Upper lobe of left lung (tissue), 4 donors: ENCODE data around the gene PGLYRP1.
A peak's percentile ranks its signal among the peaks of the same experiment; 100 is the strongest.

ENCODE experiments used
- POLR2AphosphoS5 ChIP-seq, 2 donors: sonication (generic); formaldehyde crosslinking; IDR thresholded peaks; one replicate each; pipeline ENCODE4 v1.5.1; 2017; ENCODE audit warnings: antibody characterized with exemption in 2 of 2
- TF ChIP-seq, protein P1 (sequence below), 6 experiments: fragments of 450-650 bp in 4 of 6; fragments of 200-600 bp in 2 of 6; sonication (generic) in 2 of 6; IDR thresholded peaks; one replicate each; pipeline ENCODE4 v1.5.1; 2016 to 2019; ENCODE audit warnings: antibody characterized with exemption in 6 of 6

GRCh38 chr19:46009530-46010510, 13.0 kb downstream of the PGLYRP1 start:
- TF ChIP-seq, protein P1, sequence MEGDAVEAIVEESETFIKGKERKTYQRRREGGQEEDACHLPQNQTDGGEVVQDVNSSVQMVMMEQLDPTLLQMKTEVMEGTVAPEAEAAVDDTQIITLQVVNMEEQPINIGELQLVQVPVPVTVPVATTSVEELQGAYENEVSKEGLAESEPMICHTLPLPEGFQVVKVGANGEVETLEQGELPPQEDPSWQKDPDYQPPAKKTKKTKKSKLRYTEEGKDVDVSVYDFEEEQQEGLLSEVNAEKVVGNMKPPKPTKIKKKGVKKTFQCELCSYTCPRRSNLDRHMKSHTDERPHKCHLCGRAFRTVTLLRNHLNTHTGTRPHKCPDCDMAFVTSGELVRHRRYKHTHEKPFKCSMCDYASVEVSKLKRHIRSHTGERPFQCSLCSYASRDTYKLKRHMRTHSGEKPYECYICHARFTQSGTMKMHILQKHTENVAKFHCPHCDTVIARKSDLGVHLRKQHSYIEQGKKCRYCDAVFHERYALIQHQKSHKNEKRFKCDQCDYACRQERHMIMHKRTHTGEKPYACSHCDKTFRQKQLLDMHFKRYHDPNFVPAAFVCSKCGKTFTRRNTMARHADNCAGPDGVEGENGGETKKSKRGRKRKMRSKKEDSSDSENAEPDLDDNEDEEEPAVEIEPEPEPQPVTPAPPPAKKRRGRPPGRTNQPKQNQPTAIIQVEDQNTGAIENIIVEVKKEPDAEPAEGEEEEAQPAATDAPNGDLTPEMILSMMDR (IDR thresholded peaks at IDR 0.05) = peak; percentile 68 to 94 (median 80)
- no peak for TF ChIP-seq POLR2AphosphoS5 (IDR thresholded peaks at IDR 0.05)
